Panc1 (cell line): ENCODE measurements around the gene CFAP74. TPM values are rescaled to one million over a fixed set of nuclear protein-coding genes. Genes with fewer than 3 reads are reported as not detected.

ENCODE experiments used
- ATAC-seq: fragments of 200-7000 bp; cut with Tn5 transposase; 2 replicates; pipeline ENCODE4 v1.9.1; 2020; ENCODE audit warnings: mild to moderate bottlenecking, moderate library complexity
- BruUV-seq: library from RNA; stranded (reverse); fragments of 400-500 nt; replicated peaks from 2 replicates; lab custom pipeline; 2021; lab: Mats Ljungman, UMichigan
- CTCF ChIA-PET: fragments of 300-600 bp; sonication (Branson Sonifier 250); formaldehyde crosslinking; loops from one replicate; lab custom pipeline; 2022; ENCODE audit warnings: antibody characterized with exemption; lab: Charles Lee
- POLR2A ChIA-PET: fragments of 300-600 bp; sonication (Branson Sonifier 250); formaldehyde crosslinking; loops from one replicate; lab custom pipeline; 2022; ENCODE audit warnings: antibody characterized with exemption; lab: Charles Lee
- DNase-seq: peaks from one replicate; pipeline ENCODE4 v3.0.0-alpha.2; 2010; ENCODE audit warnings: low read depth, low spot score
- H3K27ac ChIP-seq: 2 replicates; pipeline ENCODE4 v1.5.1; 2011; ENCODE audit warnings: mild to moderate bottlenecking, low read length, inconsistent platforms
- H3K27me3 ChIP-seq: fragments of 200-500 bp; sonication (Bioruptor generic); 2 replicates; pipeline ENCODE4 v1.6.0; 2014; ENCODE audit warnings: low read length, inconsistent platforms; ENCODE audit not compliant: control insufficient read depth, insufficient read depth
- H3K36me3 ChIP-seq: fragments of 200-500 bp; sonication (Bioruptor generic); 2 replicates; pipeline ENCODE4 v1.5.1; 2014; ENCODE audit warnings: inconsistent platforms, mild to moderate bottlenecking, low read length, moderate library complexity; ENCODE audit not compliant: control insufficient read depth, insufficient read depth
- H3K4me1 ChIP-seq: 2 replicates; pipeline ENCODE4 v1.5.1; 2011; ENCODE audit warnings: inconsistent platforms, mild to moderate bottlenecking, low read length, moderate library complexity; ENCODE audit not compliant: control insufficient read depth, insufficient read depth
- H3K4me3 ChIP-seq, 2 experiments: 2 replicates each; pipeline ENCODE4 v1.5.1; 2011 to 2012; ENCODE audit warnings: low read depth in 2 of 2, low read length in 2 of 2, mild to moderate bottlenecking in 2 of 2, inconsistent platforms in 1 of 2, moderate library complexity in 1 of 2
- H3K9me3 ChIP-seq: fragments of 200-500 bp; sonication (Bioruptor generic); 2 replicates; pipeline ENCODE4 v1.5.1; 2014; ENCODE audit warnings: low read depth, mild to moderate bottlenecking, inconsistent platforms, low read length, moderate library complexity; ENCODE audit not compliant: control insufficient read depth, insufficient read depth
- CTCF ChIP-seq: fragments of 450-650 bp; IDR thresholded peaks from 2 replicates; pipeline ENCODE4 v1.5.1; 2017; ENCODE audit warnings: mild to moderate bottlenecking
- POLR2AphosphoS5 ChIP-seq: IDR thresholded peaks from 2 replicates; pipeline ENCODE4 v1.6.1; 2012; ENCODE audit warnings: mild to moderate bottlenecking, low read depth, low read length, moderate library complexity
- REST ChIP-seq, 2 experiments: IDR thresholded peaks; 2 replicates each; pipeline ENCODE4 v1.6.1; 2011 to 2012; ENCODE audit warnings: low read depth in 2 of 2, control low read depth in 1 of 2, low read length in 1 of 2, mild to moderate bottlenecking in 1 of 2, moderate library complexity in 1 of 2; ENCODE audit not compliant: insufficient read depth in 1 of 2
- SIN3A ChIP-seq: IDR thresholded peaks from 2 replicates; pipeline ENCODE4 v1.6.1; 2012; ENCODE audit warnings: low read depth, mild to moderate bottlenecking, low read length, moderate library complexity, borderline replicate concordance; ENCODE audit not compliant: insufficient read depth
- TCF7L2 ChIP-seq: IDR thresholded peaks from 2 replicates; pipeline ENCODE4 v1.6.1; 2011; ENCODE audit warnings: mild to moderate bottlenecking, low read depth, low read length, inconsistent platforms
- in situ Hi-C: cut with HindIII; loops from 2 replicates; pipeline ENCODE4 v1.10.0; 2016; ENCODE audit warnings: low sequenced_read_pairs, low pct_unique_long_range_greater_than_20kb
- intact Hi-C: fragments of 100-400 bp; cut with micrococcal nuclease; formaldehyde crosslinking; loops from one replicate; pipeline ENCODE4 v1.10.0; 2022; ENCODE audit not compliant: unreplicated experiment
- total RNA-seq: library from RNA; stranded (reverse); gene quantifications from one replicate; pipeline ENCODE4 v1.2.1, GENCODE V29; 2021; ENCODE audit not compliant: unreplicated experiment

The CFAP74 gene
- total RNA-seq, 1 experiment from 2014 or later = not detected

GRCh38 chr1:1989102-1989542 is 14.5 kb downstream of the CFAP74 start:
- Histone ChIP-seq H3K27me3 (no peaks in the 10 kb centered on the region), H3K4me3 (no peak overlapping the region), H3K9me3 (no peaks in the 10 kb centered on the region), H3K4me1 (no peaks in the 10 kb centered on the region; the same call in 1 of the 2 replicates), H3K27ac (no peak overlapping the region), H3K36me3 (no peaks in the 10 kb centered on the region)
- TF ChIP-seq POLR2AphosphoS5 (no peak), TCF7L2 (no peak), SIN3A (no peak)
- intact Hi-C loops (no loop called here), in situ Hi-C loops (no loop called here)
- ChIA-PET CTCF (no interaction called here), POLR2A (no interaction called here)
- no peak for ATAC-seq
- no TSS peak for BruUV-seq
- DNase-seq = no peak

- H3K27me3 ChIP-seq = no peaks in the 10 kb centered on the region
- no TSS peak for BruUV-seq
- H3K4me3 ChIP-seq = no peak overlapping the region
- TF ChIP-seq CTCF (no peak), POLR2AphosphoS5 (no peak), REST (IDR thresholded peaks at IDR 0.05; ENCODE audit: insufficient read depth in 1 of 2, low read depth in 2 of 2, low read length in 1 of 2) (no peak), TCF7L2 (no peak), SIN3A (no peak)
- no peaks in the 10 kb centered on the region; the same call in 1 of the 2 replicates for H3K4me1 ChIP-seq
- CTCF ChIA-PET = no interaction called here
- intact Hi-C loops (no loop called here), in situ Hi-C loops (no loop called here)
- H3K36me3 ChIP-seq = no peaks in the 10 kb centered on the region
- POLR2A ChIA-PET = no interaction called here
- ATAC-seq = no peak
- no peak for DNase-seq
- H3K9me3 ChIP-seq = no peaks in the 10 kb centered on the region
- H3K27ac ChIP-seq = no peak overlapping the region
Observed at GRCh38 chr1:1988061-1988945, 15.3 kb downstream of the CFAP74 start.

GRCh38 chr1:1987142-1987510 is 16.5 kb downstream of the CFAP74 start:
- Histone ChIP-seq H3K4me3 (no peak overlapping the region), H3K4me1 (no peaks in the 10 kb centered on the region; the same call in 1 of the 2 replicates), H3K36me3 (no peaks in the 10 kb centered on the region), H3K27me3 (no peaks in the 10 kb centered on the region), H3K27ac (no peak overlapping the region), H3K9me3 (no peaks in the 10 kb centered on the region)
- BruUV-seq = no TSS peak
- no peak for TF ChIP-seq TCF7L2
- TF ChIP-seq REST (IDR thresholded peaks at IDR 0.05; ENCODE audit: insufficient read depth in 1 of 2, low read depth in 2 of 2, low read length in 1 of 2) = no peak
- no peak for TF ChIP-seq SIN3A
- TF ChIP-seq POLR2AphosphoS5 = no peak
- TF ChIP-seq CTCF = no peak
- no peak for ATAC-seq
- in situ Hi-C loops (no loop called here), intact Hi-C loops (no loop called here)
- ChIA-PET POLR2A (no interaction called here), CTCF (no interaction called here)
- DNase-seq = no peak
